Panc1 (cell line): ENCODE measurements around the gene CGNL1. TPM values are rescaled to one million over a fixed set of nuclear protein-coding genes. Genes with fewer than 3 reads are reported as not detected.

Experiments
- ATAC-seq: fragments of 200-7000 bp; cut with Tn5 transposase; 2 replicates; pipeline ENCODE4 v1.9.1; 2020; ENCODE audit warnings: mild to moderate bottlenecking, moderate library complexity
- BruUV-seq: library from RNA; stranded (reverse); fragments of 400-500 nt; replicated peaks from 2 replicates; lab custom pipeline; 2021; lab: Mats Ljungman, UMichigan
- CTCF ChIA-PET: fragments of 300-600 bp; sonication (Branson Sonifier 250); formaldehyde crosslinking; loops from one replicate; lab custom pipeline; 2022; ENCODE audit warnings: antibody characterized with exemption; lab: Charles Lee
- POLR2A ChIA-PET: fragments of 300-600 bp; sonication (Branson Sonifier 250); formaldehyde crosslinking; loops from one replicate; lab custom pipeline; 2022; ENCODE audit warnings: antibody characterized with exemption; lab: Charles Lee
- DNase-seq: peaks from one replicate; pipeline ENCODE4 v3.0.0-alpha.2; 2010; ENCODE audit warnings: low read depth, low spot score
- H3K27ac ChIP-seq: 2 replicates; pipeline ENCODE4 v1.5.1; 2011; ENCODE audit warnings: mild to moderate bottlenecking, low read length, inconsistent platforms
- H3K27me3 ChIP-seq: fragments of 200-500 bp; sonication (Bioruptor generic); 2 replicates; pipeline ENCODE4 v1.6.0; 2014; ENCODE audit warnings: low read length, inconsistent platforms; ENCODE audit not compliant: control insufficient read depth, insufficient read depth
- H3K36me3 ChIP-seq: fragments of 200-500 bp; sonication (Bioruptor generic); 2 replicates; pipeline ENCODE4 v1.5.1; 2014; ENCODE audit warnings: inconsistent platforms, mild to moderate bottlenecking, low read length, moderate library complexity; ENCODE audit not compliant: control insufficient read depth, insufficient read depth
- H3K4me1 ChIP-seq: 2 replicates; pipeline ENCODE4 v1.5.1; 2011; ENCODE audit warnings: inconsistent platforms, mild to moderate bottlenecking, low read length, moderate library complexity; ENCODE audit not compliant: control insufficient read depth, insufficient read depth
- H3K4me3 ChIP-seq, 2 experiments: 2 replicates each; pipeline ENCODE4 v1.5.1; 2011 to 2012; ENCODE audit warnings: low read depth in 2 of 2, low read length in 2 of 2, mild to moderate bottlenecking in 2 of 2, inconsistent platforms in 1 of 2, moderate library complexity in 1 of 2
- H3K9me3 ChIP-seq: fragments of 200-500 bp; sonication (Bioruptor generic); 2 replicates; pipeline ENCODE4 v1.5.1; 2014; ENCODE audit warnings: low read depth, mild to moderate bottlenecking, inconsistent platforms, low read length, moderate library complexity; ENCODE audit not compliant: control insufficient read depth, insufficient read depth
- CTCF ChIP-seq: fragments of 450-650 bp; IDR thresholded peaks from 2 replicates; pipeline ENCODE4 v1.5.1; 2017; ENCODE audit warnings: mild to moderate bottlenecking
- POLR2AphosphoS5 ChIP-seq: IDR thresholded peaks from 2 replicates; pipeline ENCODE4 v1.6.1; 2012; ENCODE audit warnings: mild to moderate bottlenecking, low read depth, low read length, moderate library complexity
- REST ChIP-seq, 2 experiments: IDR thresholded peaks; 2 replicates each; pipeline ENCODE4 v1.6.1; 2011 to 2012; ENCODE audit warnings: low read depth in 2 of 2, control low read depth in 1 of 2, low read length in 1 of 2, mild to moderate bottlenecking in 1 of 2, moderate library complexity in 1 of 2; ENCODE audit not compliant: insufficient read depth in 1 of 2
- SIN3A ChIP-seq: IDR thresholded peaks from 2 replicates; pipeline ENCODE4 v1.6.1; 2012; ENCODE audit warnings: low read depth, mild to moderate bottlenecking, low read length, moderate library complexity, borderline replicate concordance; ENCODE audit not compliant: insufficient read depth
- TCF7L2 ChIP-seq: IDR thresholded peaks from 2 replicates; pipeline ENCODE4 v1.6.1; 2011; ENCODE audit warnings: mild to moderate bottlenecking, low read depth, low read length, inconsistent platforms
- in situ Hi-C: cut with HindIII; loops from 2 replicates; pipeline ENCODE4 v1.10.0; 2016; ENCODE audit warnings: low sequenced_read_pairs, low pct_unique_long_range_greater_than_20kb
- intact Hi-C: fragments of 100-400 bp; cut with micrococcal nuclease; formaldehyde crosslinking; loops from one replicate; pipeline ENCODE4 v1.10.0; 2022; ENCODE audit not compliant: unreplicated experiment
- total RNA-seq: library from RNA; stranded (reverse); gene quantifications from one replicate; pipeline ENCODE4 v1.2.1, GENCODE V29; 2021; ENCODE audit not compliant: unreplicated experiment

Gene CGNL1
- total RNA-seq, 1 experiment from 2014 or later: 3.5 TPM

GRCh38 chr15:57538265-57538529, 161.9 kb downstream of the CGNL1 start:
- ChIA-PET CTCF (no interaction called here), POLR2A (no interaction called here)
- ATAC-seq (no peak), DNase-seq (no peak)
- no TSS peak for BruUV-seq
- intact Hi-C loops (no loop called here), in situ Hi-C loops (no loop called here)
- Histone ChIP-seq H3K27me3 (no peaks in the 10 kb centered on the region), H3K36me3 (no peaks in the 10 kb centered on the region), H3K4me3 (no peak overlapping the region), H3K4me1 (no peaks in the 10 kb centered on the region; the same call in 1 of the 2 replicates), H3K9me3 (no peaks in the 10 kb centered on the region), H3K27ac (no peak overlapping the region)
- TF ChIP-seq SIN3A (no peak), TCF7L2 (no peak), REST (IDR thresholded peaks at IDR 0.05; ENCODE audit: insufficient read depth in 1 of 2, low read depth in 2 of 2, low read length in 1 of 2) (no peak), POLR2AphosphoS5 (no peak), CTCF (no peak)

- H3K27me3 ChIP-seq: no peaks in the 10 kb centered on the region
- ChIA-PET POLR2A (no interaction called here), CTCF (interaction anchor here (1.1 kb wide), 1 partner anchor 193 kb away, joined by 3 read pairs; no protein-coding TSS in a partner anchor)
- DNase-seq (no peak), ATAC-seq (no peak)
- TF ChIP-seq CTCF (no peak), POLR2AphosphoS5 (no peak), TCF7L2 (no peak), SIN3A (no peak), REST (IDR thresholded peaks at IDR 0.05; ENCODE audit: insufficient read depth in 1 of 2, low read depth in 2 of 2, low read length in 1 of 2) (no peak)
- intact Hi-C loops (no loop called here), in situ Hi-C loops (no loop called here)
- no peaks in the 10 kb centered on the region for H3K9me3 ChIP-seq
- H3K27ac ChIP-seq: no peak overlapping the region
- H3K4me3 ChIP-seq: no peak overlapping the region
- BruUV-seq: no TSS peak
- no peaks in the 10 kb centered on the region; the same call in 1 of the 2 replicates for H3K4me1 ChIP-seq
- no peaks in the 10 kb centered on the region for H3K36me3 ChIP-seq
Observed at GRCh38 chr15:57538821-57539220, 162.5 kb downstream of the CGNL1 start.
